Left ventricle myocardium superior (tissue), 1 donor: ENCODE measurements around the gene ZBTB1. TPM values are rescaled to one million over a fixed set of nuclear protein-coding genes. Genes with fewer than 3 reads are reported as not detected.
"Not testable (repeated sequence)": the region's sequence is repeated elsewhere in the genome, so short reads cannot be mapped to it uniquely, and the experiment has no call there.

ENCODE experiments used
- ATAC-seq: fragments of 200-7000 bp; cut with Tn5 transposase; one replicate; pipeline ENCODE4 v1.9.1; 2020; ENCODE audit warnings: mild to moderate bottlenecking, moderate library complexity
- DNase-seq: peaks from one replicate; pipeline ENCODE4 v3.0.0-alpha.2; 2020
- intact Hi-C: fragments of 100-400 bp; cut with micrococcal nuclease; formaldehyde crosslinking; loops from one replicate; pipeline ENCODE4 v1.11.0; 2022
- total RNA-seq: library from RNA; stranded (reverse); fragmentation: NEBNext Ultra II Directional; extraction: Animal tissue kit (Norgen Biotek cat#: 25700); gene quantifications from one replicate; pipeline ENCODE4 v1.2.1, GENCODE V29; 2021
- donor health status: DM: no; HTN: yes; CAD: no; lungs with severe emphysema.

The ZBTB1 gene
- total RNA-seq, 1 donor from 2014 or later = 23.7 TPM

GRCh38 chr14:64554556-64554955, 50.0 kb downstream of the ZBTB1 start:
- DNase-seq (no peak), ATAC-seq (no peak)
- intact Hi-C loops = no loop called here

GRCh38 chr14:64556526-64556925, 52.0 kb downstream of the ZBTB1 start:
- no peak for ATAC-seq
- intact Hi-C loops = no loop called here

GRCh38 chr14:64558216-64558615, 53.6 kb downstream of the ZBTB1 start:
- intact Hi-C loops, DNase-seq, ATAC-seq: not testable (repeated sequence)

More at GRCh38 chr14:64556526-64556925, 52.0 kb downstream of the ZBTB1 start:
- DNase-seq = no peak

GRCh38 chr14:64561631-64562030, 57.1 kb downstream of the ZBTB1 start:
- intact Hi-C loops = no loop called here
- DNase-seq = no peak
- ATAC-seq = peak; percentile 20

GRCh38 chr14:64562436-64562835, 57.9 kb downstream of the ZBTB1 start:
- peak; percentile 64 for ATAC-seq
- no peak for DNase-seq
- intact Hi-C loops = no loop called here

- ATAC-seq (no peak), DNase-seq (no peak)
- intact Hi-C loops = no loop called here
Measured at GRCh38 chr14:64563696-64564095, 59.1 kb downstream of the ZBTB1 start.

GRCh38 chr14:64566651-64567122, 62.1 kb downstream of the ZBTB1 start:
- ATAC-seq = no peak
- intact Hi-C loops = no loop called here
- DNase-seq = no peak

GRCh38 chr14:64569138-64569631, 64.6 kb downstream of the ZBTB1 start:
- peak; percentile 60 for DNase-seq
- peak; percentile 96 for ATAC-seq
- intact Hi-C loops = no loop called here

- intact Hi-C loops, DNase-seq: not testable (repeated sequence)
- peak; percentile 28 for ATAC-seq
Measured at GRCh38 chr14:64569646-64570045, 65.1 kb downstream of the ZBTB1 start.

GRCh38 chr14:64572386-64573104, 68.0 kb downstream of the ZBTB1 start:
- intact Hi-C loops = no loop called here
- ATAC-seq (peak; percentile 25), DNase-seq (no peak)

- intact Hi-C loops = no loop called here
- ATAC-seq (peak; percentile 30), DNase-seq (no peak)
Measured at GRCh38 chr14:64573109-64573508, 68.5 kb downstream of the ZBTB1 start.

Other genes starting within 250 kb of the ZBTB1 start
- 0.47 TPM for gene ESR2, start 210.4 kb upstream of the ZBTB1 start, total RNA-seq
- gene MTHFD1, start 116.4 kb upstream of the ZBTB1 start, total RNA-seq = 60.6 TPM
- 0.30 TPM for gene AKAP5, start 39.3 kb upstream of the ZBTB1 start, total RNA-seq
- 17.1 TPM for gene ZBTB25, start 932 bp upstream of the ZBTB1 start, total RNA-seq
- gene HSPA2, start 36.0 kb downstream of the ZBTB1 start, total RNA-seq = 13.8 TPM
- not detected for gene PPP1R36, start 45.2 kb downstream of the ZBTB1 start, total RNA-seq
- 22.0 TPM for gene PLEKHG3, start 199.7 kb downstream of the ZBTB1 start, total RNA-seq